MG63 (cell line): ENCODE data around the gene BLACAT1. TPM values are rescaled to one million over a fixed set of nuclear protein-coding genes. Genes with fewer than 3 reads are reported as not detected.
"Not testable (repeated sequence)": the region's sequence is repeated elsewhere in the genome, so short reads cannot be mapped to it uniquely, and the experiment has no call there.

ENCODE experiments used
- DNase-seq: peaks from one replicate; pipeline ENCODE4 v3.0.0-alpha.2; 2020
- H3K27me3 ChIP-seq: fragments of 250-450 bp; sonication (Bioruptor Pico); 2 replicates; pipeline ENCODE4 v1.5.1; 2020; ENCODE audit warnings: mild to moderate bottlenecking, moderate library complexity
- H3K36me3 ChIP-seq: fragments of 250-450 bp; sonication (Bioruptor Pico); 2 replicates; pipeline ENCODE4 v1.5.1; 2020; ENCODE audit warnings: mild to moderate bottlenecking, moderate library complexity
- H3K4me3 ChIP-seq: fragments of 250-450 bp; sonication (Bioruptor Pico); 2 replicates; pipeline ENCODE4 v1.5.1; 2020; ENCODE audit warnings: mild to moderate bottlenecking, moderate library complexity
- H3K9me3 ChIP-seq: fragments of 250-450 bp; sonication (Bioruptor Pico); 2 replicates; pipeline ENCODE4 v1.5.1; 2020; ENCODE audit warnings: mild to moderate bottlenecking, moderate library complexity
- total RNA-seq: library from RNA; depleted of rRNA; stranded (reverse); fragments of >200 nt; shearing (Covaris generic); gene quantifications from 2 replicates; pipeline ENCODE4 v1.2.3, GENCODE V29; 2014; ENCODE audit warnings: low replicate concordance

Gene BLACAT1
- total RNA-seq, 1 experiment from 2014 or later: not detected

- Histone ChIP-seq H3K9me3 (no peaks in the 10 kb centered on the region), H3K4me3 (no peak overlapping the region), H3K36me3 (no peaks in the 10 kb centered on the region), H3K27me3 (peaks cover 8% of the 10 kb centered on the region)
- DNase-seq: no peak
Measured at GRCh38 chr1:205437570-205437969, 18.3 kb downstream of the BLACAT1 start.

- Histone ChIP-seq H3K4me3 (no peak overlapping the region), H3K36me3 (no peaks in the 10 kb centered on the region), H3K27me3 (peaks cover 12% of the 10 kb centered on the region), H3K9me3 (no peaks in the 10 kb centered on the region)
- no peak for DNase-seq
Measured at GRCh38 chr1:205436776-205437410, 19.0 kb downstream of the BLACAT1 start.

- no peak overlapping the region for H3K4me3 ChIP-seq
- no peaks in the 10 kb centered on the region for H3K36me3 ChIP-seq
- DNase-seq: no peak
- no peaks in the 10 kb centered on the region for H3K9me3 ChIP-seq
- H3K27me3 ChIP-seq: peaks cover 13% of the 10 kb centered on the region
Measured at GRCh38 chr1:205435578-205436573, 20.0 kb downstream of the BLACAT1 start.

- DNase-seq: no peak
- H3K27me3 ChIP-seq: peaks cover 13% of the 10 kb centered on the region
- H3K36me3 ChIP-seq: no peaks in the 10 kb centered on the region
- H3K9me3 ChIP-seq: no peaks in the 10 kb centered on the region
- H3K4me3 ChIP-seq: no peak overlapping the region
Measured at GRCh38 chr1:205434738-205435137, 21.1 kb downstream of the BLACAT1 start.

GRCh38 chr1:205432692-205433091 lies 23.2 kb downstream of the BLACAT1 start:
- not testable (repeated sequence) for H3K36me3 ChIP-seq, H3K4me3 ChIP-seq, H3K9me3 ChIP-seq, DNase-seq
- peaks cover 13% of the 10 kb centered on the region for H3K27me3 ChIP-seq

GRCh38 chr1:205432116-205432515 lies 23.7 kb downstream of the BLACAT1 start:
- Histone ChIP-seq H3K4me3 (no peak overlapping the region), H3K27me3 (peaks cover 13% of the 10 kb centered on the region), H3K9me3 (no peaks in the 10 kb centered on the region), H3K36me3 (no peaks in the 10 kb centered on the region)
- DNase-seq: no peak

GRCh38 chr1:205430696-205431305 lies 25.0 kb downstream of the BLACAT1 start:
- H3K36me3 ChIP-seq: no peaks in the 10 kb centered on the region
- no peaks in the 10 kb centered on the region; the same call in 1 of the 2 replicates for H3K9me3 ChIP-seq
- peak; percentile 54 for DNase-seq
- peaks cover 13% of the 10 kb centered on the region for H3K27me3 ChIP-seq
- H3K4me3 ChIP-seq: peak overlapping the region; percentile 52

DNA sequence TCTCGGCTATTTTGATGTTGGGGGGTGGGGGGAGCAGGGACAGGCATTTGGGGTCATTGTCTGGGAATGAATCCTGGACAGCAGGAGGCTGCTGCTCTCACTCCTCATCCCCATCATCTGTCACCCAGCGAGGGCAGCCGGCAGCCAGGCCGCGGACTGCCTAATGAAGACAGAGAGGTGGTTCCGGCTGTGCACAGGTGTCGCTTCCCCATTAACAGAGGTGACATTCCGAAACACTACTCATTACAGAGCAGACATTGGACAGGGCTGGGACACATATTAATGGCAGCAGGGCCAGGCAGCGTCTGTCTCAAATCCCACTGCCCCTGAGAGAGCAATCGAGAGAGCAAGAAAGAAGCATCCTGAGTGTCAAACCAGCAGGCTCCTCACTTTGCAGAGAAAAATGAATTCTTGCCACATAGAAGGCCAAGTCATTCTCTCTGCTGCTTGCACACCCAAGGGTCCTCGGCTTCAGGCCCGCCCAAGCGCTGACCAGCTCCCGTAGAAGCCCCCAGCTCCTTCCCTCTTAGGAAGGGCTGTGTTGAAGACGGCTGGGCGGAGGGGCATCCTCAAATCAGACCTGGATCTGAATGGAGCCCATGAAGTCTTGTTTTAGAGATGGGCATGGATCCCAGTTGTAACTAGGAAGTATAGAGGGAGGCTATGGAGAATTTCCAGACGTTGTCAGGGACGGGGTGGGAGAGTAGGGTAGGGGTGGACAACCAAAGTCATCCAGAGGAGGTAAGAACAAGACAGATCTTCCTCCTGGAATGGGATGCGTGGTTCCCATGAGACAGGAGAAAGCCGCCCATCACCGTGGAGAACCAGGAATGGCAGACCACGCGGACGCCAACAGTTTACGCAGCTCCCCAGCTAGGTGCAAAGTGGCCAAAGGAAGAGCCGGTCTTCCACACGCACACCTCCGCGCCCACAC lies 25.8 kb downstream of the BLACAT1 start:
- Histone ChIP-seq H3K9me3 (no peaks in the 10 kb centered on the region; the same call in 1 of the 2 replicates), H3K4me3 (peak overlapping the region; percentile 52), H3K36me3 (no peaks in the 10 kb centered on the region), H3K27me3 (peaks cover 16% of the 10 kb centered on the region)
- no peak for DNase-seq

- peaks cover 54% of the 10 kb centered on the region for H3K27me3 ChIP-seq
- H3K9me3 ChIP-seq: no peaks in the 10 kb centered on the region; the same call in 1 of the 2 replicates
- no peak overlapping the region for H3K4me3 ChIP-seq
- DNase-seq: no peak
- H3K36me3 ChIP-seq: no peaks in the 10 kb centered on the region
Measured at GRCh38 chr1:205424901-205425600, 30.8 kb downstream of the BLACAT1 start.

DNA sequence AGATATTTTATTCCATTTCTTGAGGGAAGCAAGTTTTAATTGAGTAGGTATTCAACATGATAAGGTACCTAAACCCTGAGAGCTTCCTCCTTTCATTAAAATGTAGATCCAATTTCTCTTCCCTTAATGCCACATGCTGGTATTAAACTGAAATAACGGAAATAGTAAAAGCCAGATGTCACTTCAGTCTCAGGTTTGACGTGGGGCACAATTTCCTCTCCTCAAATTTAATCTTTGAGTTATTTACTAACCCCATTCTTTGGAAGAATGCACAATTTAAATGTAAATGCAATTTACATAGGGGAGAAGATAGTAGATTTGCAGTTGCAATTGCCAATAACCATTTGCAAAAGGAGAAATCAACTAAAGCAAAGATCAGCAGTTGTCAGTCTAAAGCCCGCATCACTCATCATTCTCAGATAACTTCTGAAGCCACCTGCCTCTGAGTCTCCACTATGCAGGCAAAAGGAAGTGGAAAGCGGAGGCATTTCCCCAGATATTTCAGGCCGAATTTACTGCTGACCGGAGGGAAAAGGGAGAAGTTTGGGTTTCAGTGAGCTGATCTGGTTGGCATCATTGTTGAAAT lies 31.9 kb downstream of the BLACAT1 start:
- no peaks in the 10 kb centered on the region; the same call in 1 of the 2 replicates for H3K9me3 ChIP-seq
- DNase-seq: no peak
- no peak overlapping the region for H3K4me3 ChIP-seq
- H3K27me3 ChIP-seq: peaks cover 59% of the 10 kb centered on the region
- no peaks in the 10 kb centered on the region for H3K36me3 ChIP-seq

GRCh38 chr1:205422993-205423642 lies 32.7 kb downstream of the BLACAT1 start:
- DNase-seq: no peak
- Histone ChIP-seq H3K4me3 (no peak overlapping the region), H3K9me3 (no peaks in the 10 kb centered on the region; the same call in 1 of the 2 replicates), H3K27me3 (peaks cover 59% of the 10 kb centered on the region), H3K36me3 (no peaks in the 10 kb centered on the region)

- no peak for DNase-seq
- Histone ChIP-seq H3K4me3 (no peak within 1 kb of the TSS), H3K9me3 (no peaks in the 10 kb centered on the region; the same call in 1 of the 2 replicates), H3K36me3 (no peaks in the 10 kb centered on the region), H3K27me3 (peaks cover 59% of the 10 kb centered on the region)
Measured at GRCh38 chr1:205421798-205422197, 34.0 kb downstream of the BLACAT1 start, which contains the start of gene LEMD1. LEMD1 (minus strand) TSS chr1:205422056; CDS start chr1:205420536, 1,520 bp downstream.

GRCh38 chr1:205420938-205421337 lies 34.9 kb downstream of the BLACAT1 start:
- H3K9me3 ChIP-seq: no peaks in the 10 kb centered on the region; the same call in 1 of the 2 replicates
- no peak overlapping the region for H3K4me3 ChIP-seq
- no peak for DNase-seq
- H3K27me3 ChIP-seq: peaks cover 54% of the 10 kb centered on the region
- H3K36me3 ChIP-seq: no peaks in the 10 kb centered on the region

DNA sequence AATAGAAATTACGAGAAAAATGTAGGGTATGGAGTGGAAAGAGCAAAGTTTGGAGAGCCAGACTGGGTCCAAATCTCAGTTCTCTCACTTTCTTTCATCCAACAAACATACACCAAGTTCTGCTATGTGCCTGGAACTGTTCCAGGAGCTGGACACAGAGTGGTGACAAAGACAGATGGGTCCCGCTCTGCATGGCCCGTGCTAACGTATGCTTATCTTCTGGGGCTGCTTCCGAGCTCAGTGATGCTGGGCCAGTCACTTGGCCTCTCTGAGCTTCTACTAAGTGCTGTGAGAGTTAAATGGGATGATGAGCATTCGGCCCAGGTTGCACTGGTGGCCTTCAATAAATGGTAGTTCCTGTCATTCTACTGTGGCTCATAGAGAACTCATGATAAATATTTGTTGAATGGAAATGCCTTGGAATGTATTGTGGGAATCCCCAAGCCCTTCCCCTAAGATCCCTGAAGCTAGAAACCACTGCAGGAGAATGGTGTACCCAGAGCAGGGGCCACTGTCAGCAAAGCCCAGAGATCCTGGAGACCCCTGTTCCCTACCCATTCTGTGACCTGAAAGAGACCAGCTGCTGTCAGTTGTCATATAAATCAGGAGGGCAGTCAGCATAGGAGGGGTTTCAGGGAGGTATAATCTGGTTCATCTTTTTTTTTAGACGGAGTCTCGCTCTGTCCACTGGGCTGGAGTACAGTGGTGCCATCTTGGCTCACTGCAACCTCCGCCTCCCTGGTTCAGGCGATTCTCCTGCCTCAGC lies 37.8 kb downstream of the BLACAT1 start:
- DNase-seq: no peak
- Histone ChIP-seq H3K9me3 (no peaks in the 10 kb centered on the region), H3K36me3 (no peaks in the 10 kb centered on the region), H3K4me3 (no peak overlapping the region), H3K27me3 (peaks cover 31% of the 10 kb centered on the region)
